CD4-positive, alpha-beta T cell (primary cell): ENCODE data around the gene DDC. TPM values are rescaled to one million over a fixed set of nuclear protein-coding genes. Genes with fewer than 3 reads are reported as not detected.

Source experiments
- ATAC-seq: fragments of 200-7000 bp; cut with Tn5 transposase; one replicate; pipeline ENCODE4 v1.10.0; 2022; ENCODE audit warnings: mild to moderate bottlenecking; ENCODE audit not compliant: poor library complexity
- CTCF ChIA-PET: fragments of 350-600 bp; sonication (Branson Sonifier 250); formaldehyde crosslinking; loops from one replicate; lab custom pipeline; 2021; ENCODE audit warnings: antibody characterized with exemption, inconsistent platforms; lab: Charles Lee
- POLR2A ChIA-PET: fragments of 350-600 bp; sonication (Branson Sonifier 250); formaldehyde crosslinking; loops from one replicate; lab custom pipeline; 2021; ENCODE audit warnings: antibody characterized with exemption, inconsistent platforms; lab: Charles Lee
- DNase-seq, 14 experiments: peaks; one replicate each; pipeline ENCODE4 v3.0.0-alpha.2; 2013 to 2020; ENCODE audit warnings: mixed read lengths in 2 of 14
- H3K27ac ChIP-seq, 2 donors: one replicate each; pipeline versions ENCODE4 v1.5.1 to v1.7.0; 2013; ENCODE audit warnings: low read length in 2 of 2, low read depth in 1 of 2, mild to moderate bottlenecking in 1 of 2
- H3K27me3 ChIP-seq, 2 experiments: 1 replicate in 1 of 2; 2 replicates in 1 of 2; pipeline versions ENCODE4 v1.6.1 to v1.7.0; 2013; ENCODE audit warnings: low read length in 2 of 2, control low read depth in 1 of 2, mild to moderate bottlenecking in 1 of 2, moderate library complexity in 1 of 2; ENCODE audit not compliant: insufficient read depth in 2 of 2, control insufficient read depth in 1 of 2
- H3K36me3 ChIP-seq: one replicate; pipeline ENCODE4 v1.6.1; 2013; ENCODE audit warnings: low read length, control low read depth; ENCODE audit not compliant: insufficient read depth
- H3K4me1 ChIP-seq: one replicate; pipeline ENCODE4 v1.6.1; 2013; ENCODE audit warnings: low read length, control low read depth; ENCODE audit not compliant: insufficient read depth
- H3K4me3 ChIP-seq: one replicate; pipeline ENCODE4 v1.5.1; 2013; ENCODE audit warnings: mild to moderate bottlenecking, low read length, moderate library complexity
- H3K9me3 ChIP-seq, 2 experiments: 1 replicate in 1 of 2; 2 replicates in 1 of 2; pipeline versions ENCODE4 v1.6.1 to v1.7.0; 2013; ENCODE audit warnings: low read length in 2 of 2, mild to moderate bottlenecking in 2 of 2, control low read depth in 1 of 2, moderate library complexity in 1 of 2; ENCODE audit not compliant: control insufficient read depth in 1 of 2, insufficient read depth in 1 of 2
- H3K27ac Mint-ChIP-seq: one replicate; pipeline ENCODE4 v1.8.0; 2020; ENCODE audit warnings: mixed read lengths
- H3K27me3 Mint-ChIP-seq: one replicate; pipeline ENCODE4 v1.8.0; 2021; ENCODE audit warnings: mixed read lengths
- H3K36me3 Mint-ChIP-seq: one replicate; pipeline ENCODE4 v1.8.0; 2021; ENCODE audit warnings: low read depth, mixed read lengths
- H3K4me1 Mint-ChIP-seq: one replicate; pipeline ENCODE4 v1.8.0; 2021; ENCODE audit warnings: low read depth, mixed read lengths
- H3K4me3 Mint-ChIP-seq: one replicate; pipeline ENCODE4 v1.8.0; 2020; ENCODE audit warnings: mild to moderate bottlenecking, mixed read lengths
- H3K9me3 Mint-ChIP-seq: one replicate; pipeline ENCODE4 v1.8.0; 2020; ENCODE audit warnings: mixed read lengths
- intact Hi-C, 2 experiments: fragments of 100-400 bp; cut with DNase I in 1 of 2; cut with micrococcal nuclease in 1 of 2; formaldehyde crosslinking; loops; one replicate each; pipeline versions ENCODE4 v1.15.1 to v1.9.0; 2023 to 2025; cut with DNase I, micrococcal nuclease
- total RNA-seq, 174 experiments: library from RNA in 2 of 174; stranded (reverse) in 2 of 174; gene quantifications; one replicate each; pipeline ENCODE4 v1.2.3 and lab custom pipeline; 2021 to 2026
- TF ChIP-seq, protein P1 (sequence below): fragments of 200-600 bp; IDR thresholded peaks from one replicate; pipeline ENCODE4 v1.8.0; 2022; ENCODE audit warnings: antibody characterized with exemption, mild to moderate bottlenecking

DDC gene
- total RNA-seq, 2 experiments from 2014 or later, result not detected

DNA sequence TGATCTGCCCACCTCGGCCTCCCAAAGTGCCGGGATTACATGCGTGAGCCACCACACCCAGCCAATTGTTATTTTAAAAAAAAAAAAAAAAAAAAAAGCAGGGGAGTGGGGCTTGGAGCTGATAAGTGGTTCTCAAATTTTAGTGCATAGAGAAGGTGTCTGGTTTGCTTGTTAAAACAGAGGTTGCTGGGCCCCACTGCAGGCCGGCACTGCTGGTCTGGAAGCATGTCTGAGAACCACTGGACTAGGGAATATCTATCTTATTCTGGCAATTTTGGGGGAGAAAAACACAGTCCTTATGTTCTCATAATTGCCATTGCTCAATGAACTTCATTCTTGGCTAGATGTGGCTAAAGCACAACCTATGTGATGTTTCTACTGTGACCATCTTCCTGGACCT is 96.0 kb downstream of the DDC start:
- TF ChIP-seq, protein P1, sequence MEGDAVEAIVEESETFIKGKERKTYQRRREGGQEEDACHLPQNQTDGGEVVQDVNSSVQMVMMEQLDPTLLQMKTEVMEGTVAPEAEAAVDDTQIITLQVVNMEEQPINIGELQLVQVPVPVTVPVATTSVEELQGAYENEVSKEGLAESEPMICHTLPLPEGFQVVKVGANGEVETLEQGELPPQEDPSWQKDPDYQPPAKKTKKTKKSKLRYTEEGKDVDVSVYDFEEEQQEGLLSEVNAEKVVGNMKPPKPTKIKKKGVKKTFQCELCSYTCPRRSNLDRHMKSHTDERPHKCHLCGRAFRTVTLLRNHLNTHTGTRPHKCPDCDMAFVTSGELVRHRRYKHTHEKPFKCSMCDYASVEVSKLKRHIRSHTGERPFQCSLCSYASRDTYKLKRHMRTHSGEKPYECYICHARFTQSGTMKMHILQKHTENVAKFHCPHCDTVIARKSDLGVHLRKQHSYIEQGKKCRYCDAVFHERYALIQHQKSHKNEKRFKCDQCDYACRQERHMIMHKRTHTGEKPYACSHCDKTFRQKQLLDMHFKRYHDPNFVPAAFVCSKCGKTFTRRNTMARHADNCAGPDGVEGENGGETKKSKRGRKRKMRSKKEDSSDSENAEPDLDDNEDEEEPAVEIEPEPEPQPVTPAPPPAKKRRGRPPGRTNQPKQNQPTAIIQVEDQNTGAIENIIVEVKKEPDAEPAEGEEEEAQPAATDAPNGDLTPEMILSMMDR, result no peak
- Histone ChIP-seq H3K4me1 (peaks cover 13% of the 10 kb centered on the region), H3K4me3 (no peak overlapping the region), H3K9me3 (no peaks in the 10 kb centered on the region), H3K27ac (no peak overlapping the region), H3K27me3 (no peaks in the 10 kb centered on the region), H3K36me3 (no peaks in the 10 kb centered on the region)
- Mint-ChIP-seq H3K27me3 (no peaks in the 10 kb centered on the region), H3K4me1 (peaks cover 12% of the 10 kb centered on the region), H3K4me3 (no peak overlapping the region), H3K36me3 (no peaks in the 10 kb centered on the region), H3K27ac (no peak overlapping the region), H3K9me3 (no peaks in the 10 kb centered on the region)
- intact Hi-C loops, result loop anchor here (2.0 to 5.0 kb wide), 5 partner anchors 376 to 693 kb away; partner anchors contain the start of gene ZPBP (in 2 of the 2)
- ChIA-PET CTCF (interaction anchor here (0.6 to 1.9 kb wide), 2 partner anchors 22 to 377 kb away, joined by 3 to 7 read pairs; no protein-coding TSS in a partner anchor), POLR2A (no interaction called here)
- no peak for ATAC-seq
- no peak for DNase-seq

DNA sequence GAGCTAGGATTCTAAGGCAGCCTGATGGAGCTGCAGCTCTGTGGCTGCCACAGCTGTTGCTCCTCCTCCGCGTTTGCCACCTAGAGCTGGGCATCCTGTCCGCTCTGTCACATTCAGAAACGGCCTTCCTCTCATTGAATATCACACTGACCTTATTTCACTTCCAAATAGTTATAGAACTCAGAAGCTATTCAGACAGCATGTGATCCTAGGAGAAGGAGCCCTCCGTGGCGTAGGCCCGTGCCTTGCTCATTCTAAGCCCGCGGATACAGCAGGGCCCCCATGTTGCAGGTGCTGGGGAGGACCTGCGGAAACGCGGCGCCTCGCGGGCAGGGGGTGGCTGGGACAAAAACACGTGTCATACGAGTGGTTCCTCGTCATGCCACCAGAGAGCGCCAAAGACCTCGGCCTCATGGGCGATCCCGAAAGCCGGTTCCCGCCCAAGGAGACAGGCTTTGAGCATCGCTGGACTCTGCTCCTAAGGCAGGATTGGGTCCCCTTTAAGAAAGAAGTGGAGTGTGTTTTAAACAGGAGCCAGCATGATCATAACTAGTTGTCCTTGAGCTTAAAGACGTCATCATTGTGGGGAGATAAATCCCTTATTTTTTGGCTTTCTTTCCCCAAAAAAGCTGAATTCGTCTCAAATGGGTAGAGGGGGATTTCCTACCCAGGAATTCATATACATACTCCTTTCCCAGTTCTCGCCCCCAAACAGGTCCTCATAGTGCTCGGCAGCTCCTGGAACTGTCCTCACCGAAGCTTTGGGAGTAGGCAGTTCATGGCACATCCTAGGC is 97.2 kb downstream of the DDC start:
- no peaks in the 10 kb centered on the region for H3K9me3 ChIP-seq
- no peak overlapping the region for H3K27ac Mint-ChIP-seq
- H3K27me3 Mint-ChIP-seq, result no peaks in the 10 kb centered on the region
- POLR2A ChIA-PET, result interaction anchor here (0.8 to 1.5 kb wide), 5 partner anchors 12 to 261 kb away, joined by 3 to 6 read pairs (median 4); partner anchors contain the start of gene FIGNL1
- peaks cover 13% of the 10 kb centered on the region for H3K4me1 ChIP-seq
- TF ChIP-seq, protein P1, result peak; percentile 82
- H3K27me3 ChIP-seq, result no peaks in the 10 kb centered on the region
- CTCF ChIA-PET, result interaction anchor here (0.7 to 2.7 kb wide), 10 partner anchors 10 to 694 kb away, joined by 3 to 8 read pairs (median 4); partner anchors contain the start of gene FIGNL1
- no peaks in the 10 kb centered on the region for H3K9me3 Mint-ChIP-seq
- intact Hi-C loops, result loop anchor here (1.0 to 5.0 kb wide), 7 partner anchors 165 to 694 kb away; partner anchors contain the start of gene ZPBP (in 2 of the 2)
- peak overlapping the region; percentile 29 for H3K4me3 ChIP-seq
- DNase-seq (peak; percentile 66 to 88 (median 74)), ATAC-seq (peak; percentile 99)
- no peaks in the 10 kb centered on the region for H3K36me3 Mint-ChIP-seq
- H3K4me1 Mint-ChIP-seq, result peaks cover 12% of the 10 kb centered on the region
- peak overlapping the region; percentile 63 for H3K4me3 Mint-ChIP-seq
- no peak overlapping the region for H3K27ac ChIP-seq
- H3K36me3 ChIP-seq, result no peaks in the 10 kb centered on the region

DNA sequence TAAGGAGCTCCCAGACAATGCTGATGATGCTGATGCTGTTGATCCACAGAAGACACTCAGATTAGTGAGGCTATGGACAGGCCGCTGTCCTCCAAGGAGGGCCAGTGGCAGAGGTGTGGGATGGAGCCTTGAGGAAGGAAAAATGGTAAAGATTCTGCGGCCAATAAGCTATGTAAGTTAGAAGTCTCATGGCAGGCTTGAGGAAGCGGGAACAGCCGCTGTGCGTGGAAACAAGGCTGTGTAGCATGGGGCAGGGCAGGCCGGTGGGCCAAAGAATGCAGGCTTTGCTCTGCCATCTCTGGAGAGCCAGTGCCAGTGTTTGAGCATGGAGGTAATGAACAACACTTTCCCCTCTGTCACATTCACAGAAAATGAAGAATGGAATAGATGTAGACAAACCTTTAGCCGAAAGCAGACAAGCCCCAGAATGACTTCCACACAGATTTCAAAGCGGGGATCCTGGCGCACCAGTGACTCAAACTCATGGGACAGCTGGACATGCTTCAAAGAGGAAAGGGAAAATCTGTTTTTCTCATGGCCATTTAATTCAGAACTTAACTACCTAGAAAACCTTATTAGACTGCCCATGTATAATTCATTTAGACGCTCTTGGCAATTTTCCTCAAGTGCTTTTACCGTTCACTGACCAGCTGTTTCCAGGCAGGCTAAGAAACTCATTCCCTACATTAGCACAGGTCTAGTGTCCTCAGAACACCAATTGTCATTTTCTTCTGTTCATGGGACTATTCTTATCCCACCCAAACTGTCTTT is 98.2 kb downstream of the DDC start:
- H3K27me3 Mint-ChIP-seq, result no peaks in the 10 kb centered on the region
- ATAC-seq, result no peak
- Histone ChIP-seq H3K9me3 (no peaks in the 10 kb centered on the region), H3K36me3 (no peaks in the 10 kb centered on the region), H3K4me3 (no peak overlapping the region), H3K27me3 (no peaks in the 10 kb centered on the region), H3K4me1 (peaks cover 13% of the 10 kb centered on the region), H3K27ac (no peak overlapping the region)
- no peak overlapping the region for H3K27ac Mint-ChIP-seq
- peaks cover 12% of the 10 kb centered on the region for H3K4me1 Mint-ChIP-seq
- no peaks in the 10 kb centered on the region for H3K36me3 Mint-ChIP-seq
- no peak overlapping the region for H3K4me3 Mint-ChIP-seq
- no peaks in the 10 kb centered on the region for H3K9me3 Mint-ChIP-seq
- DNase-seq, result no peak
- CTCF ChIA-PET, result interaction anchor here (1.4 to 2.7 kb wide), 5 partner anchors 17 to 695 kb away, joined by 3 to 8 read pairs (median 5); partner anchors contain the start of gene FIGNL1
- TF ChIP-seq, protein P1, result no peak
- intact Hi-C loops, result loop anchor here (5.0 kb wide), 3 partner anchors 375 to 695 kb away; partner anchors contain the start of gene ZPBP (in 1 of the 2)
- POLR2A ChIA-PET, result interaction anchor here (0.8 to 1.5 kb wide), 3 partner anchors 11 to 260 kb away, joined by 4 to 6 read pairs (median 4); partner anchors contain the start of gene FIGNL1
